OCI-LY7 (cell line): Measurements from ENCODE around the gene ITGB1. TPM values are rescaled to one million over a fixed set of nuclear protein-coding genes. Genes with fewer than 3 reads are reported as not detected.

ENCODE experiments used
- BruUV-seq: library from RNA; stranded (reverse); fragments of 400-500 nt; replicated peaks from 2 replicates; lab custom pipeline; 2021; lab: Mats Ljungman, UMichigan
- CTCF ChIA-PET: fragments of 300-600 bp; sonication (Branson Sonifier 250); formaldehyde crosslinking; loops from one replicate; lab custom pipeline; 2022; ENCODE audit warnings: antibody characterized with exemption; ENCODE audit not compliant: unreplicated experiment; lab: Charles Lee
- POLR2A ChIA-PET: fragments of 300-600 bp; sonication (Branson Sonifier 250); formaldehyde crosslinking; loops from one replicate; lab custom pipeline; 2022; ENCODE audit warnings: antibody characterized with exemption; lab: Charles Lee
- DNase-seq: peaks from one replicate; pipeline ENCODE4 v3.0.0-alpha.2; 2015; ENCODE audit warnings: low spot score
- H2AFZ ChIP-seq: fragments of 200-600 bp; sonication (generic), shearing (Covaris generic); 2 replicates; pipeline ENCODE4 v1.6.1; 2014; ENCODE audit warnings: mild to moderate bottlenecking, antibody characterized with exemption, low read length, moderate library complexity
- H3K27ac ChIP-seq: fragments of 200-600 bp; sonication (generic); 2 replicates; pipeline ENCODE4 v1.5.1; 2014; ENCODE audit warnings: mixed run types, low read depth, mild to moderate bottlenecking, moderate library complexity, low read length, inconsistent platforms; ENCODE audit not compliant: poor library complexity, severe bottlenecking
- H3K36me3 ChIP-seq: fragments of 200-600 bp; sonication (generic); 2 replicates; pipeline ENCODE4 v1.6.1; 2014; ENCODE audit warnings: mild to moderate bottlenecking, antibody characterized with exemption, low read length, moderate library complexity, mixed read lengths; ENCODE audit not compliant: insufficient read depth
- H3K4me1 ChIP-seq: fragments of 200-600 bp; sonication (generic); 2 replicates; pipeline ENCODE4 v1.5.1; 2014; ENCODE audit warnings: mild to moderate bottlenecking, low read length; ENCODE audit not compliant: insufficient read depth, poor library complexity, severe bottlenecking
- H3K4me2 ChIP-seq: fragments of 200-600 bp; sonication (generic); 2 replicates; pipeline ENCODE4 v1.6.1; 2014; ENCODE audit warnings: mild to moderate bottlenecking, low read length
- H3K4me3 ChIP-seq: fragments of 200-600 bp; sonication (generic); 2 replicates; pipeline ENCODE4 v1.5.1; 2014; ENCODE audit warnings: mild to moderate bottlenecking, low read depth, low read length; ENCODE audit not compliant: poor library complexity, severe bottlenecking
- H3K79me2 ChIP-seq: fragments of 200-600 bp; sonication (generic); 2 replicates; pipeline ENCODE4 v1.6.1; 2016; ENCODE audit warnings: low read depth, mild to moderate bottlenecking, low read length, moderate library complexity, mixed read lengths; ENCODE audit not compliant: insufficient read depth
- H3K9me2 ChIP-seq: fragments of 200-600 bp; sonication (generic); 2 replicates; pipeline ENCODE4 v1.6.1; 2016; ENCODE audit warnings: mild to moderate bottlenecking, low read length, mixed read lengths; ENCODE audit not compliant: insufficient read depth
- H3K9me3 ChIP-seq: fragments of 200-600 bp; sonication (generic); 2 replicates; pipeline ENCODE4 v1.6.1; 2014; ENCODE audit warnings: mild to moderate bottlenecking, mixed run types, low read length, mixed read lengths
- H4K20me1 ChIP-seq: fragments of 200-600 bp; sonication (generic); 2 replicates; pipeline ENCODE4 v1.6.1; 2014; ENCODE audit warnings: mild to moderate bottlenecking, antibody characterized with exemption, low read length, moderate library complexity, mixed read lengths; ENCODE audit not compliant: insufficient read depth
- CTCF ChIP-seq: fragments of 200-600 bp; sonication (generic); conservative IDR thresholded peaks from 2 replicates; pipeline ENCODE4 v1.5.1; 2014; ENCODE audit warnings: mild to moderate bottlenecking, antibody characterized with exemption, low read length, moderate library complexity, mixed read lengths
- EZH2phosphoT487 ChIP-seq: fragments of 200-600 bp; sonication (generic); IDR thresholded peaks from 2 replicates; pipeline ENCODE4 v1.6.1; 2018; ENCODE audit warnings: low read depth, borderline replicate concordance, mild to moderate bottlenecking, mixed run types, antibody characterized with exemption, low read length, moderate library complexity, mixed read lengths
- intact Hi-C: fragments of 100-400 bp; cut with micrococcal nuclease; formaldehyde crosslinking; loops from one replicate; pipeline ENCODE4 v1.10.0; 2022; ENCODE audit not compliant: unreplicated experiment
- total RNA-seq, 2 experiments: library from RNA; depleted of rRNA in 1 of 2; stranded (reverse); fragments of >200 nt in 1 of 2; shearing (Covaris generic) in 1 of 2; gene quantifications; 2 replicates each; pipeline ENCODE4 v1.2.3, GENCODE V29; 2014 to 2022

Gene ITGB1
- total RNA-seq, 2 experiments from 2014 or later, result 165 to 167 TPM

GRCh38 chr10:32964270-32964669 lies 6.2 kb upstream of the ITGB1 start:
- POLR2A ChIA-PET, result interaction anchor here (0.6 to 1.1 kb wide), 3 partner anchors 9 to 992 kb away, joined by 4 to 6 read pairs (median 4); no protein-coding TSS in a partner anchor
- intact Hi-C loops, result no loop called here
- CTCF ChIA-PET, result interaction anchor here (0.6 kb wide), 1 partner anchor 16 kb away, joined by 3 read pairs; no protein-coding TSS in a partner anchor
- DNase-seq, result no peak
- TF ChIP-seq CTCF (no peak), EZH2phosphoT487 (no peak)
- Histone ChIP-seq H3K9me2 (no peaks in the 10 kb centered on the region), H3K4me1 (peaks cover 50% of the 10 kb centered on the region), H2AFZ (no peak overlapping the region), H3K4me2 (no peak overlapping the region), H3K36me3 (peaks cover 12% of the 10 kb centered on the region; the same call in 1 of the 2 replicates), H3K79me2 (peaks cover 22% of the 10 kb centered on the region; the same call in 1 of the 2 replicates), H3K4me3 (no peak overlapping the region), H3K27ac (no peak overlapping the region), H4K20me1 (no peaks in the 10 kb centered on the region), H3K9me3 (peaks cover 24% of the 10 kb centered on the region; the same call in 1 of the 2 replicates)
- no TSS peak for BruUV-seq

GRCh38 chr10:32963096-32963495 lies 5.1 kb upstream of the ITGB1 start:
- peaks cover 23% of the 10 kb centered on the region; the same call in 1 of the 2 replicates for H3K9me3 ChIP-seq
- intact Hi-C loops, result no loop called here
- peak overlapping the region; percentile 60 for H2AFZ ChIP-seq
- POLR2A ChIA-PET, result interaction anchor here (0.8 to 1.2 kb wide), 2 partner anchors 9 to 10 kb away, joined by 4 read pairs; no protein-coding TSS in a partner anchor
- peak overlapping the region; percentile 79 for H3K27ac ChIP-seq
- no TSS peak for BruUV-seq
- H3K36me3 ChIP-seq, result peaks cover 12% of the 10 kb centered on the region; the same call in 1 of the 2 replicates
- peak overlapping the region; percentile 98 for H3K4me2 ChIP-seq
- DNase-seq, result no peak
- no peaks in the 10 kb centered on the region for H4K20me1 ChIP-seq
- no peaks in the 10 kb centered on the region for H3K9me2 ChIP-seq
- H3K79me2 ChIP-seq, result peaks cover 32% of the 10 kb centered on the region; the same call in 1 of the 2 replicates
- TF ChIP-seq CTCF, result no peak
- TF ChIP-seq EZH2phosphoT487, result no peak
- H3K4me1 ChIP-seq, result peaks cover 48% of the 10 kb centered on the region
- CTCF ChIA-PET, result no interaction called here
- peak overlapping the region; percentile 94 for H3K4me3 ChIP-seq

- H4K20me1 ChIP-seq, result no peaks in the 10 kb centered on the region
- H3K9me2 ChIP-seq, result no peaks in the 10 kb centered on the region
- peaks cover 8% of the 10 kb centered on the region; the same call in 1 of the 2 replicates for H3K36me3 ChIP-seq
- H3K9me3 ChIP-seq, result peaks cover 17% of the 10 kb centered on the region; the same call in 1 of the 2 replicates
- peak overlapping the region; percentile 98 for H3K4me2 ChIP-seq
- ChIA-PET POLR2A (interaction anchor here (1.1 to 1.4 kb wide), 4 partner anchors 10 to 34 kb away, joined by 4 to 16 read pairs (median 5); no protein-coding TSS in a partner anchor), CTCF (interaction anchor here (0.7 kb wide), 1 partner anchor 23 kb away, joined by 4 read pairs; no protein-coding TSS in a partner anchor)
- TF ChIP-seq EZH2phosphoT487 (no peak), CTCF (no peak)
- BruUV-seq, result no TSS peak
- H2AFZ ChIP-seq, result peak overlapping the region; percentile 60
- intact Hi-C loops, result no loop called here
- H3K27ac ChIP-seq, result peak overlapping the region; percentile 79
- peaks cover 34% of the 10 kb centered on the region for H3K79me2 ChIP-seq
- H3K4me3 ChIP-seq, result peak overlapping the region; percentile 94
- peaks cover 48% of the 10 kb centered on the region for H3K4me1 ChIP-seq
- no peak for DNase-seq
Observed at GRCh38 chr10:32962521-32962920, 4.5 kb upstream of the ITGB1 start.
